Stimulated activated effector memory CD8-positive, alpha-beta T cell treated with anti-CD3 and anti-CD28 coated beads, Interleukin-12 subunit alpha, Interleukin-12 subunit beta, amount 100 ng/mL, for 72 hours (primary cell): ENCODE measurements around the gene GOSR1.
"Not testable (repeated sequence)": the region's sequence is repeated elsewhere in the genome, so short reads cannot be mapped to it uniquely, and the experiment has no call there.

ENCODE experiments used
- ATAC-seq: fragments of 150-1000 bp; cut with Tn5 transposase; 2 replicates; pipeline ENCODE4 v1.10.0; 2021
- DNase-seq, 2 donors: peaks; one replicate each; pipeline ENCODE4 v3.0.0; 2021 to 2022; ENCODE audit warnings: low spot score in 2 of 2
- H3K27ac Mint-ChIP-seq: one replicate; pipeline ENCODE4 v1.8.0; 2022; ENCODE audit warnings: mild to moderate bottlenecking, mixed read lengths
- H3K36me3 Mint-ChIP-seq: one replicate; pipeline ENCODE4 v1.8.0; 2022; ENCODE audit warnings: mild to moderate bottlenecking, mixed read lengths
- H3K4me1 Mint-ChIP-seq: one replicate; pipeline ENCODE4 v1.8.0; 2022; ENCODE audit warnings: mixed read lengths
- H3K4me3 Mint-ChIP-seq: one replicate; pipeline ENCODE4 v1.8.0; 2022; ENCODE audit warnings: mild to moderate bottlenecking, mixed read lengths
- H3K9me3 Mint-ChIP-seq: one replicate; pipeline ENCODE4 v1.8.0; 2022; ENCODE audit warnings: mixed read lengths

GOSR1 gene

DNA sequence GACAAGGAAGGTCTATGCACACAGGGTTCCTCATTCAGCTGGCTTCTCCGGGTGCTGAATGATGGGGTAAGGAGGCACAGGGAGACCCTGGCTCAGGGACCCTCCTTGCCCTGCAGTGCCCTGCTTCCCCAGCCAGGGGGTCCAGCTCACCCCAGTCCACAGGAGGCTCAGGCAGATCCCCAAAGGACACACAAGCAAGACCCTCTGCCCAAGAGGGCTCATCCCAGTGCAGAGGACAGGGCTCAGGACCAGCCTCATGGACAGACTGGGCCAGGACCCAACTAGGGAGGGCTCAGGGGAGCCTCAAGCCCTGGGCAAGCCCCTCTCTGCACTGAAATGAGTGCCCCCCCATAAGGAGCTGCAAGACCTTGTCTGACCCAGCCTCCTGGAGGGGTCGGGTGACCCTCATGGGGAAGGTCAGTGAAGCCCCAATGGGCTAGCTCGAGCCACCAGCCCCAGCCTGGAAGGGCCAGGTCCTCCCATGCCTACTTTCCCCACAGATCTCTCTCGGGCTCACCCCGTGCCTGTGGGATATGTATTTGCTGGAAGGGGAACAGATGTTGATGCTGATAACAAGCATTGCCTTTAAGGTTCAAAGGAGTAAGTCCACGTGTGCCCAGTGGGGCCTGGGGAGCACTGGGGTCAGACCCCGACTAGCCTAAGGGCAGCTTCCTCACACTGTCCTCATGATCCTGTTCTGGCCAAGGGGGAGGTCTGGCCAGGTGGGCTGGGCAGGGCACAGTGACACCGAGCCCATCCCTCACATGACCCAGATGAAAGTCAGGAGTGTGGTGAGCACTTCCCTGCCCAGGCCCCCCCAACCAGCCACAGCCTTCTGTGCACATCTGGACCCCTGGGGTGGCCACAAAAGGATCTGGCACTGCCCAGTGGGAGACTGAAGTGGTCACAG lies 83.2 kb downstream of the GOSR1 start:
- not testable (repeated sequence) for H3K4me1 Mint-ChIP-seq, DNase-seq, H3K27ac Mint-ChIP-seq, H3K4me3 Mint-ChIP-seq, H3K36me3 Mint-ChIP-seq, ATAC-seq, H3K9me3 Mint-ChIP-seq

- H3K36me3 Mint-ChIP-seq, DNase-seq, H3K4me1 Mint-ChIP-seq, H3K4me3 Mint-ChIP-seq, H3K9me3 Mint-ChIP-seq, ATAC-seq, H3K27ac Mint-ChIP-seq: not testable (repeated sequence)
Observed at GRCh38 chr17:30561766-30562165, 84.6 kb downstream of the GOSR1 start.

- not testable (repeated sequence) for H3K9me3 Mint-ChIP-seq, H3K36me3 Mint-ChIP-seq, H3K27ac Mint-ChIP-seq, H3K4me3 Mint-ChIP-seq, ATAC-seq, H3K4me1 Mint-ChIP-seq, DNase-seq
Observed at GRCh38 chr17:30563131-30563904, 86.1 kb downstream of the GOSR1 start.

GRCh38 chr17:30563905-30564390 lies 86.7 kb downstream of the GOSR1 start:
- ATAC-seq, H3K4me1 Mint-ChIP-seq, H3K36me3 Mint-ChIP-seq, H3K9me3 Mint-ChIP-seq, H3K27ac Mint-ChIP-seq, DNase-seq, H3K4me3 Mint-ChIP-seq: not testable (repeated sequence)

DNA sequence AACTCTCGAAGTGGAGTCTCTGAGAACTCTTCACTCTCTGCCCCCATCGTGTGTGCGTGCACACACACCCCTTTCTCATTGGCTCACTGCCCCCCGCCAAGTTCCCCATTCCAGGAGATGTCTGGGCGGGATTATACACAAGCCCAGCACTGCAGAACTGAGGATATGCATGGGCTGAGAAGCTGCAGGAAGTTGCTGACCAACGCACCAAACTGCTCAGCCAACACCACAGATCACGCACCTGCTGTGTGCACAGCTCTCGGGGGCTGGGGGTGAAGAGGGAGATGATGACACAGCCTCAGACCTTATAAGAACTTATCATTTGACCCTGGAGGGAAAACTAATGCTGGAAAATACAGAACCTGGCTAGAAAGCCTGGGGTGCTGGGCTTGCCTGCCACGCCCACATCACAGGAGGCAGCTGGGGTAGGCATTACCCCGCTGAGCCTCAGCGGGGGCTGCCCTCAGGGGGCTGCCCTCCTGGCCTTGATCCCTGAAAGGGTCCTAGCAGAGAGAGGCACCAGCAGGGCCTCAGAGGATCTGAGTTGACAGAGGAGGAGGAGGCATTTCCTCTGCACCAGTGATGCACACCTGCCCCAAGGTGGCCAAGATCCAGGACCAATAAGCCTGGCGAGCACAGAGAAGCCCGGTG lies 87.3 kb downstream of the GOSR1 start:
- H3K27ac Mint-ChIP-seq, result not testable (repeated sequence)

DNA sequence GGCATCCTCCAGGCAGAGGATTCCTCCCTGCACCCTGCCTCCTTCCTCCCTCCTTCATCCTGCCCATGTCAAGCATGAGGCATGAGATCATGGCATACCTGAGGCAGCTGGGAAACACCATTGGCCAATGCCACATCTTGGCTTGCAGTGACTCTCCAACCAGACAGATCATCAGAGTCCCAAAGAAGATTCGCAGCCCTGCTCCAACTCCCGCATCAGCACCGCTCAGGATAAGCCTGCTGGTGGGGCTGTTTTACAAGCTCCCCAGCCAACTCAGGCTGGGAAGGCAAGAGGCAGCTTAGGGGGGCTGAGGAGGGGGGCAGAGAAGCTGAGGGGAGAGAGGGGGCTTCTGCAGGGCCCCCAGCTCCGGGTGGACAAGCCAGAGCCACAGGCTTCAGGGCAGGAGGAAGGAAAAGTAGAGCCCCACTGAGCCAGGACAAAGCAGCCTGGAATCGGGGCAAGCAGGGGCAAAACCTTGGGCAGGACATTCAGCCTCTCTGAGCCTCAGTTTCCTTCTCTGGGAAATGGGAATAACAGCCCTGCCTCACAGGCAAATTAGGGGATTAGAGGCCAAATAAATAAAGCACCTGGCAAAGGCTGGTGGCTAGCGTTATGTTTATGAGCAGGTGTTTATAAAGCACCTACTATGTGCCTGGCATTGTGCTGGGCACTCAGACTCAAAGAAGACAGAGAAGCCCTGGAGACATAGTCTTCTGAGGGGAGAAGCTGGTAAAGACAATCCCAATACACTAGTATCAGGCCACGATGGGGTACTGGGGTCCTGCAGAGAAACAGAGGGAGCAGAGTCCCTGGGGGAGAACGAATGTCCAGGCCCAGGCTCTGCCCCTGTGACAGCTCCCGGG lies 88.1 kb downstream of the GOSR1 start:
- no peaks in the 10 kb centered on the region for H3K36me3 Mint-ChIP-seq
- H3K9me3 Mint-ChIP-seq, result no peaks in the 10 kb centered on the region
- no peaks in the 10 kb centered on the region for H3K4me1 Mint-ChIP-seq
- DNase-seq (no peak), ATAC-seq (no peak)
- H3K27ac Mint-ChIP-seq, result peak overlapping the region; percentile 20
- H3K4me3 Mint-ChIP-seq, result no peak overlapping the region

More for the DNA sequence above, 87.3 kb downstream of the GOSR1 start:
- not testable (repeated sequence) for H3K4me1 Mint-ChIP-seq, H3K9me3 Mint-ChIP-seq, ATAC-seq, H3K4me3 Mint-ChIP-seq, DNase-seq, H3K36me3 Mint-ChIP-seq

GRCh38 chr17:30566104-30566503 lies 88.9 kb downstream of the GOSR1 start:
- not testable (repeated sequence) for H3K4me1 Mint-ChIP-seq, H3K4me3 Mint-ChIP-seq, ATAC-seq, H3K36me3 Mint-ChIP-seq, H3K9me3 Mint-ChIP-seq, DNase-seq, H3K27ac Mint-ChIP-seq

DNA sequence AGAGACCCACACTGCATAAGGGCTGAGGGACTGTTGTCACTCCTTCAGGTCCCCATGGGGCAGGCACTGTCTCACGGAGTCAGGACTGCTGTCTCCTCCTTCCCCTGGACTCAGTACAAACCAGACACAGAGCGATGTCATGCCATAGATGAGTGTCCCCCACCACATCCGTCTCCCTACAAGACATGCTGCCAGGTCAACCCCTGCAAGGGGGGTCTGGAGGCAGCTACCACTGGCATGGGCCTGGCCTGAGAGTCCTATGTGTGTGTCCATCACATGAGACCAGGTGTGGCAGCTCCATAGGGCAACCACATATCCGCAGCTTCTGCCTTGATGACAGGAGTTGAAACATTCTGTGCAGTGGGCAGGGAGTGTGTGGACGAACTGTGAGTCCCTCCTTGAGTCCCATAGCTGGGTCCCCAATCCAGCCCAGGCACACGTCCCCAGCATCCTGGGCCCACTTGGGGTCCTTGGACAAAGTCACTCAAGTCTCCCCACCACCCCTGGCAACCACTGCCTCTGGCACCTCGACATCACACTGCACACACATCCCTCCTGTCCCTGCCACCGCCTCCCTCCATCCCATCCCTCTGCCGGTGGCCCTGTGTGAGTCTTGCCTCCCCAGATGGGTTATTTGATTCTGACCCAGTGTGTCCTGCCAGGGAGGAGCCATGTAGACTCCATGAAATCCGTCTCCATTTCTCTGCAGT lies 89.5 kb downstream of the GOSR1 start:
- not testable (repeated sequence) for DNase-seq, H3K4me1 Mint-ChIP-seq, H3K9me3 Mint-ChIP-seq, H3K4me3 Mint-ChIP-seq, H3K36me3 Mint-ChIP-seq, H3K27ac Mint-ChIP-seq
- ATAC-seq, result peak; percentile 51

DNA sequence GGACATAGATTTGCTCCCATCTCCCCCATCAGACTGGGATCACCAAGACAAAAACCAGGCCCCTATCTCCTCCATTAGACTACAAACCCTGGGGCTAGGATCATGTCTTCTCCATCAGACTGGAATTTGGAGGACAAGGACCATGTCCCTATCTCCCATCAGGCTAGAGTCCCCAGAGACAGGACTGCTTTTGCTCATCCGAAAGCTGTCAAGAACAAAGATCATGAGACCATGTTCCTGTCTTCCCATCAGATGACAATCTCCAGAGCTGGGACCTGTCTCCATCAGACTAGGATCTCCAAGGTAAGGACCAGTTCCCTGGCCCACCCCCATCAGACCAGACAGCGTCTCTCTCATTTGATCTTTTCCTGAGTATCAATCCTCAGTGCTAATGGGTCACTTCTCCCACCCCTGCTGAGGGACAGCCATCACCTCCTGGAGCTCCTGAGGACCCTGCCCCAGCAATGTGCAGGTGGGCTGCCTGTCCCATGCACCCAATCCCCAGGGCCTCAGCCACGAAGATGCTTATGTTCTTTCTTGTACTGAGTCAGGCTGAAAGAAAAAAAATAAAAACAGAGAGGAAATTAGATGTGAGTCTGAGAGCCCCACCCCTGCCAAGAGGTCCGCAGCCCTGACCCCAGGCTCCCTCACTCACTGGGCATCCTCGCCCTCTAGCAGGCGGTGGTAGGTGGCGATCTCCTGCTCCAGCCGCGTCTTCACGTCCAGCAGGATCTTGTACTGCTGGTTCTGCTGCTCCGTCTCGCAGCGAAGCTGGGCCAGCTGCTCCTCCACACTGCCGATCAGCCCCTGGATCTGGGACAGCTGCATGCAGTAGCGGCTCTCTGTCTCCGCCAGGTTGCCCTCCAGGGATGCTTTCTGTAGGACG lies 90.3 kb downstream of the GOSR1 start:
- ATAC-seq, result no peak
- H3K27ac Mint-ChIP-seq, result no peak overlapping the region

GRCh38 chr17:30568117-30568430 lies 90.9 kb downstream of the GOSR1 start:
- no peaks in the 10 kb centered on the region for H3K4me1 Mint-ChIP-seq
- no peaks in the 10 kb centered on the region for H3K36me3 Mint-ChIP-seq
- H3K4me3 Mint-ChIP-seq, result no peak overlapping the region
- no peak overlapping the region for H3K27ac Mint-ChIP-seq
- no peaks in the 10 kb centered on the region for H3K9me3 Mint-ChIP-seq
- DNase-seq (no peak), ATAC-seq (no peak)

More for the DNA sequence above, 90.3 kb downstream of the GOSR1 start:
- H3K4me3 Mint-ChIP-seq, result no peak overlapping the region
- H3K9me3 Mint-ChIP-seq, result no peaks in the 10 kb centered on the region
- DNase-seq, result no peak
- H3K4me1 Mint-ChIP-seq, result no peaks in the 10 kb centered on the region
- H3K36me3 Mint-ChIP-seq, result no peaks in the 10 kb centered on the region

- H3K4me3 Mint-ChIP-seq, H3K9me3 Mint-ChIP-seq, H3K4me1 Mint-ChIP-seq, DNase-seq, H3K36me3 Mint-ChIP-seq, H3K27ac Mint-ChIP-seq, ATAC-seq: not testable (repeated sequence)
Observed at GRCh38 chr17:30569531-30570175, 92.4 kb downstream of the GOSR1 start.

DNA sequence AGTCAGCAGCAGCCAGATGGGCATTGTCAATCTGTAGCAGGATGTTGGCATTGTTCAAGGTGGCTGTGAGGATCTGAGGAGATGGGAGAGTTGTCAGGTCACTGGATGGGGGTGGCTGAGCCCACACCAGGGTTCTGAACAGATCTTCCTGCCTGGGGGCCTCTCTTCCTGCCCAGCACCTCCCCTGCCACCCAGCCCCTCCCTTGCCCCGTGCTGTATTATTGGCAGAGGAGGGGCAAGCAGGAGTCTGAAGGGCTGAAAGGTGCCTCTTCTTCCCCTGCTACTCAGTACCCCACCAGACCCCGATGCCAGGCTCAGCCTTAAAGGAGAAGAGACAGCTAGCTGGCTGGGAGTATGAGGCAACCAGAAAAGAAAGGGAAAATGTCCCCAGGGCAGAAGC lies 93.0 kb downstream of the GOSR1 start:
- ATAC-seq, result no peak
- no peak overlapping the region for H3K27ac Mint-ChIP-seq
- DNase-seq, result no peak
- H3K4me3 Mint-ChIP-seq, result no peak overlapping the region
- no peaks in the 10 kb centered on the region for H3K4me1 Mint-ChIP-seq
- H3K36me3 Mint-ChIP-seq, result no peaks in the 10 kb centered on the region
- no peaks in the 10 kb centered on the region for H3K9me3 Mint-ChIP-seq

DNA sequence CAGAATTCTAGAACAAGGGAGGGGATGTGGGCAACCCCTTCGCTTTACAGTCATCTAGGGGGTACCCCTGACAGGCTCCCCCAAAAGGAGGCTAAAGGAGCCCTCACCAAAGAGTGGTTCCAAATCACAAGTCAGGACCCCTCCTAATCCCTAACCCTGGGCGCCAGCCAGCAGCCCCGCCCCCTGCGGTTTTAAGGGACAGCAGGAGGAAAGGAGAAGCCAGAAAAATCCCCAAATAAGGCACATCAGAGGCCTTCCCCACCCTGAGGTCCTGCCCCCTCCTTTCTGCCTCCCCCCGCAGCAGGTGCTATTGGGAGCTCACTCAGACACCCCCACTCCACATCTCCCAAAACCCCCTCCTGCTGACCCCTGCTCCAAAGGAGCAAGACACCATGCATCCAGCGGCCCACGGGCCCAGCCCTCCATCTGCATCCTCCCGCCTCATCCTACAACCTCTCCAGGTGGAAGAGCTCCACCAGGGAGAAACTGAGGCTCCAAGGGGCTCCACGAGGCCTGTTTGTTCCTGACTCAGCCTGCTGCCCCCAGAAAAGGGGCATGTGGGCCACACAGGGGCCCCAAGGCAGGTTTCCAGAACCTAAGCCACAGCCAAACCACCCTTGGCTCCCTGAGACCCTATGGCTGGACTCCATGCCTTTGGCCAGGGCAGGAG lies 93.5 kb downstream of the GOSR1 start:
- ATAC-seq, result no peak
- H3K9me3 Mint-ChIP-seq, result no peaks in the 10 kb centered on the region
- DNase-seq, result no peak
- no peaks in the 10 kb centered on the region for H3K4me1 Mint-ChIP-seq
- no peaks in the 10 kb centered on the region for H3K36me3 Mint-ChIP-seq
- H3K27ac Mint-ChIP-seq, result no peak overlapping the region
- H3K4me3 Mint-ChIP-seq, result no peak overlapping the region
